Stimulated activated CD8-positive, alpha-beta memory T cell treated with anti-CD3 and anti-CD28 coated beads, Interleukin-7, amount 100 ng/mL, for 24 hours (primary cell): ENCODE results near the gene UNC119.

Experiments used
- DNase-seq: peaks from one replicate; pipeline ENCODE4 v3.0.0-alpha.2; 2020; ENCODE audit warnings: low read depth

UNC119 gene

DNA sequence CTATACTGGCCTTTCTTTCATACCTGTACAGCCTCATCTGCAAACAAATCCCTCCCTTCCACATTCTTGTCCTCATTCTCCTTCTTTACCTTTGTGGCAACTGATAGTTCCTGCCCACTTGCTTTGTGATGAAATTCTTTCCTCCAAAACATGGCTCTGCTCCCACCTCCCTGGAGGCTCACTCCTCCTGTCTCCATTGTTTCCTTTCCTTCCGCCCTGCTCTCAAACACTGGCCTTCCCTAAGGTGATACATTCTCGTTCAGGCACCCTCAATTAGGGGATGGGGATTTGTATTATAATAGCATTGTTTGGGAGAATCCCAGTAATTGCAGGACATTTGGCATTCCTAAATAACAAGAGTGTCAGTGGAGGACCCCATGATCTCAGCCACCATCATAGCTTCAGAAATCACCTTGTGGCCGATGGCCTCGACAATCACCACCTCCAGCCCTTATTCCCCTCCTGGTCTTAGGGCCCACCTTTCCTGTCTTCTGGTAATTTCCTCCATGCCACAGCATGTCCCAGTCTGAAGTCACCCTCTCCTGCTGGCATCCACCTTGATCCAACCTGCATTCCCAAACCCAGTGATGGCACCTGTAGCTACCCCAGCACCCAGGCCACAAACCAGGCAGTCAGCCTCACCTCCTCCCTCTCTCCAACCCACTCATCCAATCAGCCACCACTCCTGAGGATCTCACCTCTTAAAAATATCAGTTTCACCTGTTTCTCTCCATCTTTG, 7.9 kb downstream of the UNC119 start:
- no peak for DNase-seq

DNA sequence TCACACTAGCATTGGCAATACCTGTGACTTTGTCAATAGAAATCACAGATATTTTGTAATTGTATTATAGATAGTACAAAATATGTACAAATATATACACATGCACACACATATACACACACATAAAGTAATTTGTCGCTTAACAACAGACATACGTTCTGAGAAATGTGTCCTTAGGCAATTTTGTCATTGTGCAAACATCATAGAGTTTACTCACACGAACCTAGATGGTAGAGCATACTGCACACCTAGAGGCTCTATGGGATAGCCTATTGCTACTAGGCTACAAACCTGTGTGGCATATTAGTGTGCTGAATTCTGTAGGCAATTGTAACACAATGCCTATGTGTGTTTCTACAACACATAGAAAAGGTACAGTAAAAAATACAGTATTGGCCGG, 11.0 kb downstream of the UNC119 start:
- DNase-seq: no peak

DNA sequence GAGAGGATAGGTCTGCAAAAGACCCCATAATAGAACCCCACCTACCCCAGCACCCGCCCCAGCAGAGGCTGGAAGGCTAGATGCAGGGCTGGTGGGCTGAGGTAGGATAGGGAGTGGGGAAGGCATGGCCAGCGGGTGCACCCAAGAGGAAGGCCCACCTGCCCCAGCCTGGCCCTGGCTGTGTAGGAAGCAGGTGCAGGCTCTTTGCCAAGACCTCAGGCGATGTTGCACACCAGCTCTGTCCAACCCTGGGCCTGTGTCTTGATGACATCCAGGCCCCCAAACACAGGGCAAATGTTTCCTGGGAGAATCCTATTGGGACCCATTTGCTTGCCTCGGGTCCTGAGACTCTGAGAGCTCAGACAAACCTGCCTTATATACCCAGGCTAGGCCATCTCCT, 12.2 kb downstream of the UNC119 start:
- no peak for DNase-seq

DNA sequence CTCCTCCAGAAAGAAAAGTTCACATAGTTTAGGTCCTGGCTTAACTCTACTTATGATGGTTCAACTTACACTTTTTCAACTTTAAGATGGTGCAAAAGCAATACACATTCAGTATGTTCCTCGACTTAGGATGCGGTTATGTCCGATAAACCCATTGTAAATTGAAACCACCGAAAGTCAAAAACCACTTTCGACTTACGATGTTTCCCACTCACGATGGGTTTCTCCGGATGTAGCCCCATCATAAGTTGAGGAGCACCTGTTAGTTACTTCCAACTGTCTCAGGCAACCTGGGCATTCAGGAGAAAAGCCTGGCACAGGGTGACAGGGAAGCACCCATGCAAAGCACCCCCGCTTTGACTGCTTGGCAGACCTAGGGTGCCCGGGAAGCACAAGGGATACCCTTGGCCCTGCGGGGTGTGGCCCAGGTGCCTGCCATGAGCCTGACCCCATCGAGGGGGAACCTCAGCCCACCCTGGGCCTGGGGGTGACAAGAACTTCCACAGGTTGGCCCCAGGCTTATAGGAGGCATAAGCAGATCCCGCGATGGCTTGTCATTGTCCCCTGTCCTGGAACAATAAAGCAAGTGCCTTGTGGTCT, 14.0 kb downstream of the UNC119 start:
- DNase-seq: no peak

DNA sequence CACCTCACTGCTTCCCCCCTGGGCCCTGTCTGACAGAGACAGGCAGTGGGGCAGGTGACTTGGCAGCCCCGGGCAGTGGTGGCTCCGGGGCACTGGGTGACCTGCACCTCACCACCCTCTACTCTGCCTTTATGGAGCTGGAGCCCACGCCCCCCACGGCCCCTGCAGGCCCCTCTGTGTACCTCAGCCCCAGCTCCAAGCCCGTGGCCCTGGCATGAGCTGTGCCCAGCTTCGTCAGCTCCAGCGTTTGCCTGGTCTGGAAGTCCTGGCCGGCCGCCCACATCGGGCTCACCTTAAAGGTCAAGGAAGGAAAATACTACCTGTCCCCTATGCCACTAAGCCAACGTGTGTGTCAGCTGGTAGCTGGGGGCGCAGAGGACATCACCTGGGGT, 15.2 kb downstream of the UNC119 start:
- DNase-seq: no peak

DNA sequence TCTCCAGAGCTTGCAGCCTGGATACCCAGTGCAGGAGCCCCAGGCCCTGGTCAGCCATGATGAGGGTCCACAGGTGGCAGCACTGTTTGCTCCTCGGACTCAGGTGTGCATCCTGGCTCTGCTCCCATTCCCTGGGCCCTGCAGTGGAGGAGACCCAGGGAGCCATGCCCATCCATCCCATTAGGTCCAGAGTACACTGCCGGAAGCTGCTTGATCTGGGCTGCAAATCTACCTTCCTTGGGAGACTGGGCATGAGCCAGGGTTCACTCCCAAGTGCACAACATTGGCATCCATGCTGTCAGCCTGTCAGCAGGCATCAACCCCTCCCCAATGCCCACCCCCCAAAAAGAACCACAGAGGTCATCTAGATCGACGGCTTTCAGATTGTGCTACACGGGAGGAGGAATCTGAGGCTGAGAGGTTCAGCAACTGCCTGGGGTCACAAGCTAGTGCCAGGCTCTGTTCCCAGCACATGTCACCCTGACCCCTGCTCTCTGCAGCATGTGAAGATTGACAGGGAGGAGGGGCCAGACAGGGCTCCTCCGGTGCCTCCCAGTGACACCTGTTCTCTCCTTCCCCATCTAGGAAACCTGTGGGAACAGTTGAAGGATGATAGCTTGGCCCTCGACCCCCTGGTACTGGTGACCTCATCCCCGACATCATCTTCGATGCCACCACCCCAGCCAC, 15.7 kb downstream of the UNC119 start:
- no peak for DNase-seq

DNA sequence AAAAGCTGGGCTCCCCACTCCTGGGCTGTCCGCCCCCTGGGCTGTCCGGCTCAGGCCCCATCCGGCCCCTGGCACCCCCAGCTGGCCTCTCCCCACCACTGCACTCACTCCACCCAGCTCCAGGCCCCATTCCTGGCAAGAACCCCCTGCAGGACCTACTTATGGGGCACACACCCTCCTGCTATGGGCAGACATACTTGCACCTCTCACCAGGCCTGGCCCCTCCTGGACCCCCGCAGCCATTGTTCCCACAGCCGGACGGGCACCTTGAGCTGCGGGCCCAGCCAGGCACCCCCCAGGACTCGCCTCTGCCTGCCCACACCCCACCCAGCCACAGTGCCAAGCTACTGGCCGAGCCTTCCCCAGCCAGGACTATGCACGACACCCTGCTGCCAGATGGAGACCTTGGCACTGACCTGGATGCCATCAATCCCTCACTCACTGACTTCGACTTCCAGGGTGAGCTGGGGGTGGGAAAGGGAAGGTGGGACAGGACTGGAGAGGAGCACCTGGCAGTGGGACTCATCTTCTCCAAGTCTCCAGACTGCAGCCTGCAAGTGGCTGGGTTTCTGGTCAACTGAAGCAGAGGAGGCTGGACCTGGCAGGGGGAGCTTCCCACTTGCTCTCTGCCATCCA, 17.6 kb downstream of the UNC119 start:
- DNase-seq: no peak

DNA sequence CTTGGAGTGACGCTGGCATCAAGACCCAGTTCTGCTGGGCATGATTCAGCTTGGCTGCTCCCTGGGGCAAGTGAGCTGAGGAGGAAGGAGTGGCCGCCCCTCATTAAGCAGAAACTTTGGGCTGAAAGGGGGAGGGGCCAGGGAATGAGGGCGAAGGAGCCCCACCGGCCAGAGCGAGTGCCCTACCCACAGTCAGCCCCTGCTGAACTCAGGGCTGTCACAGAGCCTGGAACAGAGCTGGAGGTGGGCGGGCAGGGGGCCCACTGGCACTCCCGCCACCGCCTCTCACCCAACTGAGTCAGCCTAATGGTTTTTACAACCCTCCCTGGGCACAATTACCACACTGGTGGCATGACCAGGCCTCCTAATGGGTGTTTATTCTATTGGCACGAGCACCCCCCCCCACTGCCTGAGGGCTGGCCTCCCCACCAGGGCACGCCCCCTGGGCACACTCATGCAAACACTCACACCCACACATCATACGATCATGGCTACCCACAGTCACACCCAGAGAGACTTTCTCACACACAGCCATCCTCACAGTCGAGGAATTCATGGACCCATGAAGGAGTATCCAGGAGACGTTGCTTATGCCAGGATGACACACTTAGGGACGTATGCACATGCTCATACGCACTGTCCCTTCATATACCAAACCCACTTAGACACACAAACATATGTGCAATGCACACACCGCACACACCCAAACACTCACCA, 19.2 kb downstream of the UNC119 start:
- no peak for DNase-seq

DNA sequence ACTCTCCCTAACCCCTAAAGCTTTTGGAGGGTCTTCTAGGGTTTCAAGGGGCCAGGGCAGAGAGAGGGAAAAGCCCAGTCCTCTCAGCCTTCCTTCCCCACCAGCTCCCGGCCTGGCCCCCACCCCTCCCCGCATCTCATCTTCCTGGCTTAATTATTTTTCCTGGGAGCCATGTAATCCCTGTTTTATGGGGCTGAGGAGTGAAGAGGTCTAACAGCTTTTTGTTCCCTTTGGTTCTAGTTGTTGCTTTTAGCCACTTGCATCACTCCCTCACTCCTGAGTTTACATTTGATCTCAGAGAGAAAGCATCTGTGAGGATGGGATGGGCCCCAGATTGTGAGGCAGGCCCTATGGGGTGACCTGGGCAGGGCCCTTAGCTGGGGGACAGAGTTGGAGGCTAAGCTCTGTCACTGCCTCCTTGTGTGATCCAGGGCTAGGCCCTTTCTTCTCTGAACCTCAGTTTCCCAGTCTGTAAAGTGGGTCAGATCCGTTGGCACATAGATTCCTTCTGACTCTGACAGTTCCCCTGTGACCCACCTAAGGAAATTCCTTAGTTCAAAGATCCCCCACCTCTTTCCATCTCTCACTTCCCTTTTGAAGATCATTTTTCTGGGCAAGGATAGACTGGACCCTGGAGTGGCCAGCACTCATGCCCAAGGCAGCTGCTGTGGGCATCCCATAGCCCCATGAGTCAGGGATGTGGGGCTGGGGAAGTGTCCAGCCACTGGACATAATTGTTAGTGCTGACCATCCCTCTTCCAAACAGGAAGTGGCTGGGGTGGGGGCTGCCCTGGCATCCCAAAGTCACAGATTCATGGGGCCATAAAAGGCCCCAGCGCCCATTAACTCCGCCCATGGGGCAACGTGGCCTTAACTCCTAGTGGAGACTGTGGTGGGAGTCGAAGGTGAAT, 20.1 kb downstream of the UNC119 start:
- DNase-seq: no peak

DNA sequence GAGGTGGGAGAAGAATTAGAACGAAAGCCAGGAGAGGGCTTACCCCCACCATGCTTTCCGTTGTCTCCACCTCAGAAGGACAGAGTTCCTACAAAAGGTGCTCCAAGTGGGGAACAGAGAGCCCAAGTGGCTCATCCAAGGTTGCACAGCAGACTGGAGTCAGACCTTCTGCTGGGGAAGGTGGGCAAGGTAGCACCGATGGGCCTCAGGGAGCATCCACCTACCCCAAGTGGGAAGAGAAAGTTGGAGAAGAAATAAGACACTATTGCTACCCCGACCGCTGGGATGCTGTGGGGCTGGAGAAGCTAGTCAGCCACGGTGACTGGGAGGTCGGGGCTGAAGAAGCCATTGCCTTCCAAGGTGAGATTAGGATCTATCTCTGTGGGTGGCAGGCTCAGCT, 21.5 kb downstream of the UNC119 start:
- DNase-seq: no peak

DNA sequence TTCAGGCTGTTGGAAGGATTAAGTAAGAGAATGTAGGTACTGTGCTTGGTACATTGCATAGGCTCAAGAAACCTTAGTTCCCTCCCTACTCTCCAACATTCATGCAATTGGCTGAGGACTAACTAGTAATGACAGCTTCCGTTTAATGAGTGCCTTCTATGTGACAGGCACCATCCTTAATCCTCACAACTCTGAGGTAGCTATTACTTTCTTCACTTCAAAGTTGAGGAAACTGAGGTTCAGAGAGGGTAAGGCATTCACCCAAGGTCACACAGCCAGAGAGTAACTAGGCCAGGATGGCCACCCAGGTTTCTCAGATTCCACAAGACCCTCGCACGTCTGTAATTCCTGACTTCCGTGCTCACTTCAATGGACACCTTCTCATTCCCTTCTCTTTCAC, 22.2 kb downstream of the UNC119 start:
- no peak for DNase-seq

DNA sequence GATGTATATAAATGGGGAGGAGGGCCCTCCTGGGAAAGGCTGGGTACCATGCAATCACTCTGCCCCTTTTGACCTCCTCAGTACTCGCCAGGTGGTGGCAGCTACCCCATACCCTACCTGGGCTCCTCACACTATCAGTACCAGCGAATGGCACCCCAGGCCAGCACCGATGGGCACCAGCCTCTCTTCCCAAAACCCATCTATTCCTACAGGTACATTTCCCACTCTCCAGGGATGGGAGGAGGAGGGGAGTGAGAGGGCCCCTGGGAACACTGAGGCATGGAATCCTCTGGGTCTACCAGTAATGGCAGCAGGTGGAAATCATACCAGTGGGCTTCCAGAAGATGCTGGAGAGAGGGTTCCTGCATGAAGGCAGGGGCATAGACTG, 23.4 kb downstream of the UNC119 start:
- no peak for DNase-seq

DNA sequence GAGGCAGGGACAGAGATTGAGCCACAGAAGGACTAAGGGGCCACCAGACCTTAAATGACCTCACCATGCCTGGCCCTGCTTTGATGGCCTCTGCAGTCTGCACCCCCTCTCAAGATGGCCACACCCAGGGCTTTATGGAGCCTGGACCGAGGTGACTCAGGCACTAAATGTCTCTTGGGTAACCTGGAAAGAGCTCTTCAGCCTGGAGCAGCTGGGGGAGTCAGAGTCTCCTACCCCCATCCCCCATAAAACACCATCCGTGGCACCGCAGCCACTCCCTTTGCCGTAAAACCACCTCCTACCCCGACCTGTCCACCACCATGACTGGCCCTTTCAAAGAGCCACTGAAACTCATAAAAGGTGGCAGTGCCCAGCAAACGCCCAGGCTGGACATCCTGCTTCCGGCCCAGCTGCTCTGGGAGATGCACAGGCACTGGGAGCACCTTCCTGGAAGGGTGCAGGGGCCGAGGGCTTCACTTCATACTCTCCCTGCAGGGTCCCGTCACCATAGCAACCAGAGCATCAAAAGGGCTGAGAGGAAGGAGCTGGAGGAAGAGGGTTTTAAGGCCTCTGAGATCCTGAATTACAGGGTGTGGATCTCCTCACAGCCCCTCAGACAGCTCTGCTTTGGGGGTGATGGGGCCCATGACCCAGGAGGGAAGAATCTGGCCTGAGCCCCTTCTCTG, 24.0 kb downstream of the UNC119 start:
- no peak for DNase-seq

DNA sequence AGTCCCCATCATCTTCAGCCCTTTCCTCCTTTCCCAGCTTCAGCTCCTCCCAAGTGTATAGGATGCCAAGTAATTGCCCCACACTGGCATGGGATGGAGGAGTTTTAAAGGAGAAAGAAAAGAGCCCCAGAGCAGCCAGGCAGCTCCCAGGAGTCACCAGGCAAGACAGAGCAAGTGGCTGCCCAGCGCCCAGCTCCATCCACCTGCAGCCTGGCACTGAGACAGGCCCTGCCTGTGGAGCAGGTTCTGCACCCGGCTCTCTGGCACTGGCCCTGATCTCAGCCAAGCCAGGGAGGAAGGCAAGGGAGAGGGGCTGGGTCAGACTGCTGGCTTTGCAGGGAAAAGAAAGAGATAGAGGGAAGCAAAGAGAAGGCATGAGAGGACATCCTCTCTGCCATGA, 24.6 kb downstream of the UNC119 start:
- no peak for DNase-seq

DNA sequence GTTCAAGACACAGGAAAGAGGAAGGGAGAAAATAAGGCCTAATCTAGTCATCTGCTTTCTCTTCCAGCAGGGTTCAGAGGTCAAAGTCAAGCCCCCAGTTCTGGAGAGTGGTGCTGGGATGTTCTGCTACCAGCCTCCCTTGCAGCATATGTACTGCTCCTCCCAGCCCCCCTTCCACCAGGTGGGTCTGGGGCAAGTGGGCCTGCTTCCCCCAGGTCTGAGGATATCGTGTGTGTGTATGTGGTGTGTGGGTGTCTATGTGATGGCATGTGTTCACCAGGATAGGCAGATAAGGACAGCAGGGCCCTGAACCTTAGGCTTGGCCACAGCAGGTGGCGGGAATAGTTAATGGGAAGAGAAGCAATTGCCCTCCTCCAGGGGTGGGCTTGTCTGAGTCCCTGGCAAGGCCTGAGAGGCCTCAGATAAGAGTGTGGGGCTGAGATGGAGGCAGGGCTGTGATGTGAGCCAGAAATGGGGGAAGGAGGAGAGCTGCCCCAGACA, 25.2 kb downstream of the UNC119 start:
- no peak for DNase-seq

DNA sequence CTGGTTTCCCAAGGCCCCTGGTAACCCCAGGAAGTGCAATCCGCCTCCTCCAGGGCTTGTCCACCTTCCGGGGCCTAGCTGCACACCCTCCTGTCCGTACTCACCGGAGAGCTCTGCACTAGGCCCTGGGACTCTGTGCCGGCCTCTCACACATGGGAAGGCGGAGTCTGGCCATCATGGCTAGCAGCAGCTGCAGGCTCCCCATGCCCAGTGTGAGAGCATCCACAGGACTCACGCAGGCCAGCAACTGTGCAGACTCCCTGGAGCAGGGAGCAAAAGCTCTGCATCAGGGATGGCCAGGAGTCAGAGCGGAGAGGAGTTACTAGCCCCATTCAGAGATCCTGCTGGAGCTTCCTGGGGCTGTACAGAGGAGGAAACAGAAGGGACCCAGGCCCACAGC, 26.0 kb downstream of the UNC119 start:
- DNase-seq: no peak

DNA sequence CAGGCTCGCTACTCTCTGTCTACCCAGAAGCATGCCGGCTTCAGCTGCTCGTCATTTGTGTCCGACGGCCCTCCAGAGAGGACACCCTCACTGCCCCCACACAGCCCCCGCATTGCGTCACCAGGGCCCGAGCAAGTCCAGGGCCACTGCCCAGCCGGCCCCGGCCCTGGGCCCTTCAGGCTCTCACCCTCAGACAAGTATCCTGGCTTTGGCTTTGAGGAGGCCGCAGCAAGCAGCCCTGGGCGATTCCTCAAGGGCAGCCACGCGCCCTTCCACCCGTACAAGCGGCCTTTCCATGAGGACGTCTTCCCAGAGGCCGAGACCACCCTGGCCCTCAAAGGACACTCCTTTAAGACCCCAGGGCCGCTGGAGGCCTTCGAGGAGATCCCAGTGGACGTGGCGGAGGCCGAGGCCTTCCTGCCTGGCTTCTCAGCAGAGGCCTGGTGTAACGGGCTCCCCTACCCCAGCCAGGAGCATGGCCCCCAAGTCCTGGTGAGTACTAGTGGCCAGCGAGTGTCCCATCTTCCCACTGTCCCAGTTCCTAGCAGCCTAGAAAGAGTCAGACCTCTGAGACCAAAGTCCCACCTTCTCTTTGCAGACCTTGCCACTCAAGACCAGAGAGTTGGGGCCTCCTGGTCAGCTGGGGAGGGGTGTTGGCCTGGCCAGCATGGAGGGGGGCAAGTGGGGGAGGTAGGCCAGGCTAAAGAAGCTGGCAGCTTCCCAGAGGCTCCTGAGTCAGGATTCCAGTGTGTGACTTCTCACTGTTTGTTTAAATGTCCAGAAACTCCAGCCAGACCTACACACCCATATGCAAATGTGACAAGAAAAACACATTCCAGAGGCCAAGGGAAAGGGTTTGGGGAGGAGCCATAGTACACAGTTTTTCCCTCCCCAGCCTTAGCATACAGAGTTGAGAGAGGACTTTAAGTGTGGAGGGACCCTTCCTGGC, 27.7 kb downstream of the UNC119 start:
- no peak for DNase-seq

DNA sequence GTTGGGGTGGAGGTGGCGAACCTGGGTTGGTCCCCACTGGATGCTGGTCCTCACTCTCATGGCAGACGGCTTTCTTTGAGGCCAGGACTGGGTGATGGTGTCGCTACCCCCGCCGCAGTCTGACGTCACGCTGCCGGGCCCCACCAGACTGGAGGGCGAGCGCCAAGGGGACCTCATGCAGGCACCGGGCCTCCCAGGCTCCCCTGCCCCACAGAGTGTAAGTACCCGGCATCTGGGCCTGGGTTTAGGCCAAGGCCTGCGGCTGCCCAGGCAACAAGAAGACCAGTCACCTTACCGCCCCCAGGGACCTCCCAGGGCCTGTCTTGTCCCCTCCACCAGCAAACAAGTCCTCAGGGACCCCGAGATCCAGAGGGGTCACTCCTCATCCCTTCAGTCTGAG, 28.5 kb downstream of the UNC119 start:
- no peak for DNase-seq

DNA sequence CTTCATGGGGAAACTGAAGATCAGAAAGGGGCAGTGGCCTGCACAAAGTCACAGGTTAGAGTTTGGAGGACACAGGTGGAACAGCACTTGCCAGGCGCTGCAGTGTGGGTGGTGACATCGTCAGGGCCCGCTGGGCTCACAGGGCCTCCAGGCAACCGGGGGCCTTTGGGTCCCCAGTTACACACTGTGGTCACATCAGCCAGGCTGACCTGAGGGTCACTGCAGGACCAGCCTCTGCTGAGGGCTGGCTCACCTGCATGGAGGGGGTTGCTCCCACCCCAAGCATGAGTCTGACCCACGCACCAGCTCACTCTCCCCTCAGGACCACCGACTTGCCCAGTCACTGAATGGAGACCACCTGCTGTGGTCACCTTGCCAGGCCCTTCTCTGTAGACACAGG, 29.2 kb downstream of the UNC119 start:
- DNase-seq: no peak
